ENCODE measurements around the gene EPHA1. TPM values are rescaled to one million over a fixed set of nuclear protein-coding genes. Genes with fewer than 3 reads are reported as not detected.
"Not testable (repeated sequence)": the region's sequence is repeated elsewhere in the genome, so short reads cannot be mapped to it uniquely, and the experiment has no call there.

The EPHA1 gene
- total RNA-seq, 1 donor from 2014 or later: not detected

DNA sequence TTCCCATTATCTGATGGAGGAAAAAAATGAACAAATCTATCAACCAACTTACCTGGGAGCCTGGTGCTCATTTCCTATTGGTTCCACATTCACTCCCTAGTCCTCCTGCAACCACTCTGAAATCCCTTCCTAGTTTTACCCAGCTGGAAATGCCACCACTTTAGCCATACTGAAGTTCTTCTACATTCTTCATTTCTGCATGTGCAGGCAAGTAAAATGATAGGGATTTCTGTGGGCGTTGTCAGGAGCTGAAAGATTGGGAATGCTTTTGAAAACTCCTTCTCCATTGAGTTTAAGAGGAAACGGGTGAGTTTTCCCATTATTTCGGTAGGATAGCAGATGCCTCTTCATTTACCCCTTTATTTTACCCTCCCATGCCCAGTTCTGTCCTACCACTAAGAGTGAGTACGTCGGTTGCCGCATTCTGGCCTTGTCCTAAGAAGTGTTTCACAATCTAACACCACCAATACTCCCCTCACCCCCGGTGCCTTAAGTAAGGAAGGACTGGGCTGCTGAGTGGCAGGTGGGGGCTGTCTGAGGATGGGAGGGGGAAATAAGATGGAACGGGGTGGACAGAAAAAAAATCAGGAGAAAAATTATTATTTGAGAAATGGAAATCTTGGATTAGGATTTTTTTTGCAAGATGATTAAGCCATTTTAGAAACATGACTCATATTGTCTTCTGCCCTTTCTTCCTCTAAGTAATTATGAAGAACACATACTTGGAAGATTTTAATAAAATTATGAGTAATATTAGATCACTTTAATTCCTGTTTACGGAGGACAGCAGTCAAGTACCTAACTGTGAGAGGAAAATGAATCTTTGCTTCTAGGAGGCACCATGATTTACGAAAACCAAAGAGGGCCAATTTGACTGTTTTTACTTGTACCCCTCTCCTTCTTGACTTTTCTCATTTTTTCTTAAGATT, 21.4 kb upstream of the EPHA1 start:
- DNase-seq: peak; percentile 41

DNA sequence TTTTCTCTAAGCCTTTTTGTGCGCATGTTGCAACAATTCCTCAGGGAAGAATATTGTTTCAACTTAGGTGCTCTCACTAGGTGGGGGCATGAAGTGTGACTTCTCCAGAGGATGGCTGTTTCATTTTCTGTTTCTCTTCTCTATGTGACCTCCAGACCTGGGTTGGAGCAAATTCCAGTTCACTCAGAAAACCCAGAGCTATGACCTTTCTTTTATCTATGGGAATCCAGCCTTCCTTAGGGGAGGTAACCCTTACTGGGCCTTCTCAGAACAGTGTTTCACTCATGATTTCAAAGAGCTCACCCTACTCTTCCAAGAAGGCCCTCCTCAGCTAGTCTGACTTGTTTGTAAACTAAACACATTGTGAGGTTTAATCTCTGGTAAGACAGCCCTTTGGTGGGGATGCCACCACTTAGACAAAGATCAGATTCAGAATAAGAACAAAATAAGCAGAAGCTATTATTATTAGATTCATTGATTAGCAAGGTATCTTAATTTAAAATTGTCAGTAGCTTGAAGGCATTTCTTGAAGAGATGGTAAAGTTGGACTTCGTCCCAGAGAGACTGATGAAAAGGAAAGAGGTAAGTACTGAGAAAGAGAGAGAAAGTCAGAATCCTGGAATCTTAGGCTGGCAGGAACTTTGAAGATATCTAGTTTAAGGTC, 18.0 kb upstream of the EPHA1 start:
- DNase-seq: no peak

DNA sequence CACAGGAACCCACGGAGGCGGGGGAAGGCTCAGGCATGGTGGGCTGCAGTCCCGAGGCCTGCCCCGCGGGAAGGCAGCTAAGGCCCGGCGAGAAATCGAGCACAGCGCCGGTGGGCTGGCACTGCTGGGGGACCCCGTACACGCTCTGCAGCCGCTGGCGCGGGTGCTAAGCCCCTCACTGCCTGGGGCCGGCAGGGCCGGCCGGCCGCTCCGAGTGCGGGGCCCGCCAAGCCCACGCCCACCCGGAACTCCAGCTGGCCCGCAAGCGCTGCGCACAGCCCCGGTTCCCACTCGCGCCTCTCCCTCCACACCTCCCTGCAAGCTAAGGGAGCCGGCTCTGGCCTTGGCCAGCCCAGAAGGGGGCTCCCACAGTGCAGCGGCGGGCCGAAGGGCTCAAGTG, 15.8 kb upstream of the EPHA1 start:
- DNase-seq: not testable (repeated sequence)

DNA sequence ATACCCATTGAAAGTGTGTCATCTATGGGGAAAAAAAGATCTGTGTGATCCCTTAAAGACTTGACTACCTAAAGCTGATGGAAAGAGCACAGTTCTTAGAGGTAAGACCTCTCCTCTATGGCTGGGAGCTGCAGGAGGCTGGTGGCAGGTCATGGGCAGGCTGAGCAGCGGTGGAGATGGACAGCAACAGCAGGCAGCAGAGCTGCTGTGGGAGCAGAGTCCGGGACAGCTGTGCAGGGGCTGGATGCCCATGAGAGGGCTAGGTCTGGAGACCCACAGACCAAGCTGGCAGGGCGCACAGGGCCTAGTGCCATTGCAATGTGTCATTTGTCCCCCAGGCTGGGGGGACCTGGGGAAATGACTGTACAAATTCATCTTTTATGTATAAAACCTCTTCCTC, 13.4 kb upstream of the EPHA1 start:
- DNase-seq: no peak

DNA sequence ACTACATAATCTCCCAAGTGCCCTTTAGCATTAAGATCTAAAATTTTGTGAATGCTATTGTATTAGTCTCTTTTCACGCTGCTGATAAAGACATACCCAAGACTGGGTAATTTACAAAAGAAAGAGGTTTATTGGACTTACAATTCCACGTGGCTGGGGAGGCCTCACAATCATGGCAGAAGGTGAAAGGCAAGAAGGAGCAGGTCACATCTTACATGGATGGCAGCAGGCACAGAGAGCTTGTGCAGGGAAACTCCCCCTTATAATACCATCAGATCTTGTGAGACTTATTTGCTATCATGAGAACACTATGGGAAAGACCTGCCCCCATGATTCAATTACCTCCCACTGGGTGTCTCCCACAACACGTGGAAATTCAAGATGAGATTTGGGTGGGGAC, 12.0 kb upstream of the EPHA1 start:
- not testable (repeated sequence) for DNase-seq

DNA sequence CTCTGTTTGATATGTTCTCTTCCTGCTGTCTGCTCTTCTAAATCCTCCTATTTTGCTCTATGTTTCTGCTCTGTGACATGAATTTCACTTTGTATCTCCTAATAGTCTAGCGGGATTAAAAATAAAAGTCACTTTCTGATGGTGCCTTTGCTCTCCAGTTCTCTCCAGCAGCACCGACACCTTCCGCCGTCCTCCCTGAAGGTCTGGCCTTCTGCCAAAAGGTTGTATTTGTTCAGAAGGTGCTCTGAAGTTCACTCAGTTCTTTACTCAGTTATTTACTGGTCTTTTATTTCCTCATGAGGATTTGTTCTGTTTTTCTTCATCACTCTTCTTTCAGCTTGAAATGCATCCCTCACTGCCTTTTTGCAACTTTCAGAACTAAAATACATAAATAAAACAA, 11.2 kb upstream of the EPHA1 start:
- DNase-seq: peak; percentile 26

DNA sequence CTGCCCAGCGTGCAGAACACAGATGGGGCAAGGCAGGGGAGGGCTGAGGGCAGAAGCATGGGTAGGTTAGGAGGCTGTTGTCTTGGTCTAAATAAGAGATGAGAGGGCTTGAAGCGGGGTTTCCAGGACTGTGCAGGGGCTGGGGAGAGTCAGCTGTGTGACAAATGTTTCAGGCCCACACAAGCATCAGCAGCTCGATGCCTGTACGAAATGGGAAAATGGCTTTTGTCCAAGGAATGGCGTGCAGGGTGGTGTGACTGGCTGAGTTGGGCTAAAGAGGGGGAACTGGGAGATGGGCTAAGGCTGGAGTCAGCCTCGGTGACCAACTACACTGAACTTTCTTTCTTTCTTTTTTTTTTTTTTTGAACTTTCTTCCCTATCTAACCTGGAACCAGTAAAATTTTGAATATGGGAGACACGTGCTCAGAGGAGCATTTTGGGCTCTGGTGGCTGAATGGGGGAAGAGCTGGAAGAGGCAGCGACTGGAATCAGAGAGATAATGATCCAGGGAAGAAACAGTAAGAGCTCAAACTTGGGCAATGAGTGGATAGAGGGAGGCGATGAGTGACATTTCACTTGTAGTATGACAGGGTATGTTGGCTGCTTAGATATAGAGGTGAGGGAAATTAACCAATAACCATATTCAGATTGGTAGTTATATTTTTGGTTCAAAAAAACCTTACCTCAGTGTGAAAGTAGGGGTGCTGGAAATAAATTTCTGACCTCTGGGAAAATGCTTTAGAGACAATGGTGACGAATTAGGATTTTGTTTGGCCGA, 10.2 kb upstream of the EPHA1 start:
- DNase-seq: no peak

DNA sequence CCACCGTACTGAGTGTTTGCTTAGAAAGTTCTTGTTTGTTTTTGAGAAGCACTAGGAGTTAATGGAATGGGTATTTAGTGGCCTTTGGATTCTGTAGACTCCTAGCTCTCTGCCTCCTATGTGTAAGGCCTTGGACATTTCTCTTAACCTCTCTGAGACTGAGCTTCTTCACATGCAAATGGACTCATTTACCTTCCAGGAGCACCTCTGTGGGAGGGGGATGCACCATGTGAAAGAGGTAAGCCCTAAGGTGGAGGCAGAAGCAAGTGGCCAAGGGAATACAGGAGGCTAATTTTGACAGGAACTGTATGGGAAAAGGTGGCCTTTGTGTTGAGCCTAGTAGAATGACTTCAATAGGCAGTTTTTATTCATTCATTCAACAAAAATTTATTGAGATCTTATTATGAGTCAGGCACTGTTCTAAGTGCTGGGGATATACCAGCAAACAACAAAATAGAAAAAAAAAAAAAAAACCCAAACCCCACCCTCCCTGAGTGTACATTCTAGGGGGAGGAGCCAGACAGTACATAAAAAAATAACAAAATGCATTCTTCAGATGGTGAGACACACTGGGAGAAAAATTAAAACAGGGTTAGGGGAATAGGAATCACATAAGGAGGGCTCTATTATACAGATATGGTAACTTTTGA, 9.2 kb upstream of the EPHA1 start:
- no peak for DNase-seq

DNA sequence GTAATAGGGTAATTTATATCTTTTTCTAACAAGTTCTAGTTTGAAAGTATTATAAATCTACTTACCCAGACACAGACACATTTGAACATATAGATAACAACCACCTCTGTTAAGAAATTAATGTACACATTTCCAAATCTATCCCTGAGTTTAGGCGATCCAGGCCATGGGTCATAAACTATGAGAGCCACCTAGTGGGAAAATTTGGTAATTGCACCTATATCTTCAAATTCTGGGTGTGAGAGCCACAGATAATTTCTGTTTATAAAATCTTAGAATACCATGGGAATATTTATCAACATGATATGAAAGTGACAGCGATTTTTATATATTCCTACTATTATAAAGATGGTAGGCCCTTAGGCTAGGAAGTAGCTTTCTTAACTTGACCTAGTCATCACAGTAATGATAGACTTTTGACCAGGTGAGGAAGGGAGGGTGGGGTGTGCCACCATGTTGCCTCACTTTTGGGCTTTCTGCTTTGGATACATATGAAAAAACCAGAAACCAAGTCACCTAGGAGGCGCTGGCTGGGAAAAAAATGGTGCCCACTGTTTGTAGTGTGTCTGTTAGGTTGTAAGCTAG, 8.0 kb upstream of the EPHA1 start:
- peak; percentile 79 for DNase-seq

DNA sequence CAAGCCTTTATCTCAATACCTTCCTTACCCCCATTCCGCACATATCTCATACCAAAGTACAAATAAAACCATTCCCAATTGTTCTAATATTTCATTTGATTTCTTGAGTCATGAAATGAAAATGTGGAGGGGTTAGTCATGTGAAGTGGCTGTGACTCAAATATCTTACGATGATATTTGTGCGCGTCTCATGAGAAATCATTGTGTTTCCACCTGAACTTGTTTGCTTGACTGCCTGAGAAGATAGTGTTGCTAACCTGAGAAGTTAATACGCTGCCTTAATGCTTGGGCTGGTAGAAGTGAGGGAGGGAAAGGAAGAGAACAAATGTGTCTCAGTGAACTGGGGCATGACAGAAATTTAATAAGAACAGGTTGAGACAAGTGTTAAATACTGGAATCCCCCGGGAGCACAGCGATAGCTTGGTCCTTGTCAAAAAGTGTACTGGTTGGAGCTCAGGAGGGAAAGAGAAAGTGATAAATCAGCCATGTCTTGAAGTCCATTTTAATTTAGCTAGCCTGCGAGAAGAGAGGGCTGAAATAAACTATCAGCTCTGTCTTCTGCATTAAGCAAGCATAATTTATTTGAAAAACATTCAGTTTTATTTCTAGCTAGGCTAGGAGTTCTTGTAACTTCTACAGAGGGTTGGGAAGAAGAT, 7.2 kb upstream of the EPHA1 start:
- DNase-seq: no peak

DNA sequence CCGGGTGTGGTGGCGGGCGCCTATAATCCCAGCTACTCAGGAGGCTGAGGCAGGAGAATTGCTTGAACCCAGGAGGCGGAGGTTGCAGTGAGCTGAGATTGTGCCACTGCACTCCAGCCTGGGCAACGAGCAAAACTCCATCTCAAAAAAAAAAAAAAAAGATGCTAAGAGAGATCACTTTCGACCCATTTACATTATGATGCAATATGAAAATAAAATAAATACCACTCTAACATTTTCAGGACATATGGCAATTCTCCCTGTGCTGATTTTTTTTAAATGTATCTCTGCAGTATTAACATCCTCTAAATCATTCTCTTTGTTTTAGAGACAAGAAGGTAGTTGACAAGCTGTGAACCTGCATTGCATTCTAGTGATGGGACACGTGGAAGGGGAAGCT, 6.6 kb upstream of the EPHA1 start:
- not testable (repeated sequence) for DNase-seq

DNA sequence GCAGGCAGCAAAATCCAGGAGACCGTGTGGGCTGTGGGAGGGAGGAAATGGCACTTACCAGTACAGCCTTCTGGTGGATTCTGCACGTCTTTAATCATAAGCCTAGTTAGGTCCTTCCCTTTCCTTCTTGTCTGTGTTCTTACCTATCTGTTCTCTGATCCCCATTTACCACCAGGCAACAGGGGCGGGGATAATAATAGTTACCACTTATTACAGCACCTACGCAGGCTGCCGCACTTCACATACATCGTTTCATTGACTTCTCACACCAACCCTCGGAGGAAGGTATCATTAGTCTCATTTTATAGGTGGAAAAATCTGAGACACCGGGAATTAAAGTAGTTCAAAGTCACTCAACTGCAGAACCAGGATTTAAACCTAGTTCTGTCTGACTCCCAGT, 4.5 kb upstream of the EPHA1 start:
- no peak for DNase-seq

DNA sequence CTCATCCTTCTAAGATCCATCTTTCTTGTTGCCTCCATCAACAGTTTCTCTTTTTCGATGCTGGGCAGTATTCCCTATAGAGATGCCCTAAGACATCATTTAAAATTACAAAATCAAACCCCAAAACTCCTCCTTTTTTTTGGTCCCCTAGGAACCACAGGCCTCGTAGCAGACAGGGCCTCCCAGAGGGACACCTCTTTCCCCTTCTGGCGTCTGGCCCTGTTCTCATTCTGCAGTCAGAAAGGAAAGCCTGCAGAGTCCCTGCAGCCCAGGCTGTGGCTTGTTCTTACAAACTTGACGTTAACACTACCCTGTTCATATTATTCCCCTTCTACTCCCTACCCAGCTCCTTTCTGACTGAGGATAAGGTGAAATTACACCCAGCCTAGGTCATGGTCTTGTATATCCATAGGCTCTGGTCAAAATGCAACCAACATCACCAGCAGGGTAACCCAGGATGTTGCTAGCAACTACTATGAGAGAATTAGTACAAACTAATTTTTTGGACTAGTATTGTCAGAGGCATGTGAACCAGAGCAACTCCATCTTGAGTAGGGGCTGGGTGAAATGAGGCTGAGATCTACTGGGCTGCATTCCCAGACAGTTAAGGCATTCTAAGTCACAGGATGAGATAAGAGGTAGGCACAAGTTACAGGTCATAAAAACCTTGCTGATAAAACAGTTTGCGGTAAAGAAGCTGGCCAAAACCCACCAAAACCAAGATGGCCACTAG, 3.5 kb upstream of the EPHA1 start:
- DNase-seq: no peak

DNA sequence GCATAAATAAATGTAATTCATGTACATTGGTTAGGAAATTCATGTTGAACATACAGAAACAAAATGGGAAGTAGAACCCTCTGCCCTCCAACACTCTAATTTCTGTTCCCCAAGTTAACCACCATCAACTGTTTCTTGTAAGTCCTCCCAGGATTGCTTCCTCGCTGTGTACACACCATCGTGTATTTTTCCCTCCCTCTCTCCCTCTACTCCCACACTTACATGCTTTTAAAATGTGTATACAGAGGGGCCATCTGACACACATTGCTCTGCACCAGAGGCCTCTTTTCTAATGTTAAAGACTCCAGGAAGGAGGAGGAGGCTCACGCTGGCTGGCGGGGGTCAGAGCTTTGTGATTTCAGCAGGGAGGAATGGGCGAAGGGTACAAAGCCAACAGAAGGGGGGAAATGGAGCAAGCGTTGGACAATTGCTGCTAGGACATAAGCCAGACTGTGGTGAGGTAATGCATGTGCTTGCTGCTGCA, 1.9 kb upstream of the EPHA1 start:
- DNase-seq: no peak

DNA sequence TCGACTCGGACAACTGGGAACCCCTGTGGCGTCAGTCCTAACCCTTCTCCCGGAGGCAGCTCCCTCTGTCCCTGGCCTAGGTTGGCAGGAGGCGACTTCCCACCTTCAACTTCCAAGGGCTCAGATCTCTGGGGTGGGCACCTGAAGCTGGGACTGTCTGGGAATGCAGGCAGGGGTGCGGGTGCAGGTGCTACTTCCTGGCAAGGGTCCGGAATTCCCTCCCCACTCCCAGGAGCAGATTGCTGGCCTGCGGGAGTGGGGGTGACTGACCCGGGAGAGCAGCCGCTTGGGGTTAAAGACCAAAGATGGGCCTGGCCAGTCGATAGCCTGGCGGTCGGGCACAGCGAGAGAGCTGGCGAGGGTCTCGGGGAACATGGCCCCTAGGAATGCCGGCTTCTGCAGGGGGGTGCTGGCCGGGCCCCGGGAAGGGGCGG, 387 bp downstream of the EPHA1 start:
- DNase-seq: no peak

DNA sequence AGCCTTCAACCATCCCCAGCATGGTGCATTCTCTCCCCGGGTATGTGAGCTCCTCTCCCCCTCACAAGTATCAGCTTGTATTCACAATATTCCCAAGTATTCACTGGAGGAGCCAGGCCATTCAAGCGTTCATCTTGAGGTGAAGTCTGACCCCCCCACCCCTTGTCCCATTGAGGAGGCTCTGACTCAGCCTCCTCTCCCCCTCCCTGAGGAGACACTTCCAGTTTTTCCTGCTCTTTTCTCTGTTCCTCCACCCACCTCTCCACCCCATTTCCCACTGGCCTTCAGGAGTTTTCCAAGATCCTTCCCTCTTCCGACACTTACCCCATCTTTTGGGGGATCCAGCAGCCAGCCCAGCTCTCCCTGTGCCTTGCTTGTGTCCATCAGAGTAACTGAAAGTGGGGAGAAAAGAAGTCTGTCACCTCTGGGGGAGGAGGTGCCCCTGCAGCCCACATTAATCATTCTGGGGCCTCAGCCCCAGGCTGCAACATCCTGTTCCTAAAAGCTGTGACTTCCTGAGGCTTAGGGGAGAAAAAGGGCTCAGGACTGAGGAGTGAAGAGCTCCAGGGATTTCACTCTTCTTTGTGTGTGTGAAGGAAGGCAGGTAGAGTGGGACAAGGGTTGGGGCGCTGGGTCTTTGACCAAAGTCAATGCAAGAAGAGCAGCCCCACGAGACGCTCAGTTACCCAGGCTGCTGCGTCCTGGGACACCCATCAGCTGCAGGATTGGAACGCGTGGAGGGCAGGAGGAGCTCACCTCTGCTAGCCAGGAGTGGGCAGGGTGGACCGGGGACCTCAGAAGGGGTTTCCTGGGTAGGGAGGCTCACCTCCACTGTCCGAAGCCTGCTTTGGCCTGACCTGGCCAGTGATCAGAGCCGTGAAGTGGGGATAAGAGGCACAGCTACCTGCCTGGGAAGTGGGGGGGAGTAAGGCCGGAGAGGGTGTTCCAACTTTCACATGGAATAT, 1.1 kb downstream of the EPHA1 start:
- DNase-seq: no peak

DNA sequence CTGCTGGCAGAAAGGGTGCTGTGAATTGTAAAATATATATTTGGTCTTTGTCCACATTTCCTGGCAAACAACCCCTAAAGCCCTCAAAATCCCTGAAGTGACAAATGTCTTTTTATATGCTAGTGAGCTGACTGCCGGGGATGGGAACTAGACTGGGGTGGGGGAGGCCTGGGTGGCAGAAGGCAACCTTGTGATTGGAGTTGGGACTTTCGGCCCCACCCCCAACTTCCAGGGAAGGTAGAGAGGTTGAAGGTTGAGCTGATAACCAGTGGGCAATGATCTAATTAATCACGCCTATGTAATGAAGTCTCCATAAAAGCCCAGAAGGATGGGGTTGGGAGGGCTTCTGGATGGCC, 2.7 kb downstream of the EPHA1 start:
- no peak for DNase-seq

DNA sequence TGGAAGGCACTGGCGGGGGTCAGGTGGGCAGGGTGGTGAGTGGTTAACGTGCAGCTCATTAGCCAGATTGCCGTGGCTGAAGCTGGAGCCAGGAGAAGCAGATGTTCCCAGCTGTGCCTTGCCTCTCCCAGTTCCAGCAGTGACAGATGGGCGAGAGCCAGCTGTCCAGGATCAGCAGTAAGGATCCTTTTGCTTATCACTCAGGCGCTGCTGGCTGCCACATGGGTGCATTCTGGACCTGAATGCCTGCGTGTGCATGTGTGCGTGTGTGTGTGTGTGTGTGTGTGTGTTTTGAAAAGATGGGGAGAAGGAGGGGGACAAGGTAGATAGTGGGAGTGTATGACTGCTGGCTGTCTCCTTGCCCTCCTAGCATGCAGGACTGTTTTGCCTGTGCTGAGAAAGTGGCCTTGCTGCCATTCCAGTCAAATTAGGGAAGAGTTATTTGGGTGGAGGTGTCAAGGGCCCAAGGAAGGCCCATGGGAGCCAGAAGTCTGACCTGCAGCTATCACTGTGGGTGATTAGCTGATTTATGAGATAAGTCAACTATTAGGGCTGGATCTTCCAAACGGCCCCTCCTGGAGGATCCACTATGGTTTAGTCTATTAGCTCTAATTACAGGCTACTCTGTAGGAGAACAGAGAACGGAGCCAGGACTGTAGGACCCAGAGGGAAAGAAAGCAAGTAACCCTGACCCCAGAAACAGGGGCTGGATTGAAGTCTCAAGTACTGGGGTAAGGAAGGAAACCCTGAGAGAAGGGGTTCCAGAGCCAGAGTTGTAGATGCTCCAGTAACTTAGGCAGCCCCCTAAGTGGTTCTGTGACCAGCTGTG, 3.3 kb downstream of the EPHA1 start:
- no peak for DNase-seq

DNA sequence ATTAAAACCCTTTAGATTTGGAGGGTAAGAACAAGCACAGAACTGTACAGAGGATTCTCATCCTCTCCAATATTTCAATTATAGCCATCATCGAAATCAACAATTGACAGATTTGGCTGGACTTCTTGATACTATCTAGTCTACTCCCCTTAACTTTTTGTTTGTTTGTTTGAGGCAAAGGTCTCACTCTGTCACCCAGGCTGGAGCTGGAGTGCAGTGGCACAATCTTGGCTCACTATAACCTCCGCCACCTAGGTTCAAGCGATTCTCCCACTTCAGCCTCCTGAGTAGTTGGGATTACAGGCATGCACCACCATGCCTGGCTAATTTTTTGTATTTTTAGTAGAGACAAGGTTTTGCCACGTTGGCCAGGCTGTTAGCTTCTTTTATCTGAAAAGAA, 6.4 kb downstream of the EPHA1 start:
- DNase-seq: not testable (repeated sequence)

All from dermis blood vessel endothelial cell (primary cell).